ENCODE results near the gene SHISA9. TPM values are rescaled to one million over a fixed set of nuclear protein-coding genes. Genes with fewer than 3 reads are reported as not detected.

The SHISA9 gene
- total and polyA plus RNA-seq, 2 experiments from 2014 or later = 0.83 to 1.3 TPM

- TF ChIP-seq EZH2 (IDR thresholded peaks at IDR 0.05; ENCODE audit: borderline replicate concordance) = no peak
- no peak for TF ChIP-seq CTCF (IDR thresholded peaks at IDR 0.05; ENCODE audit: poor library complexity)
- TF ChIP-seq EZH2phosphoT487 (IDR thresholded peaks at IDR 0.05; ENCODE audit: low read depth, severe bottlenecking, unreplicated experiment) = no peak
- no peaks in the 10 kb centered on the region for H3K9me2 ChIP-seq (replicated peaks; ENCODE audit: insufficient read depth)
- no peak overlapping the region for H3K4me3 ChIP-seq
- H4K20me1 ChIP-seq (ENCODE audit: insufficient read depth, poor library complexity, severe bottlenecking) = no peaks in the 10 kb centered on the region
- no peak overlapping the region for H2AFZ ChIP-seq
- H3K4me2 ChIP-seq = no peak overlapping the region
- WGBS (ENCODE audit: low lambda C conversion rate, missing lambda C conversion rate) = 98% methylated on average over 3 of the region's 3 CpGs
- no peaks in the 10 kb centered on the region for H3K36me3 ChIP-seq (replicated peaks; ENCODE audit: insufficient read depth, low read depth)
- H3K9me3 ChIP-seq (ENCODE audit: low read depth) = no peaks in the 10 kb centered on the region
- DNase-seq (ENCODE audit: low spot score) = no peak
- no peaks in the 10 kb centered on the region for H3K27me3 ChIP-seq
- H3K79me2 ChIP-seq = no peaks in the 10 kb centered on the region
- H3K27ac ChIP-seq = no peak overlapping the region
- H3K4me1 ChIP-seq (ENCODE audit: insufficient read depth) = no peaks in the 10 kb centered on the region
Measured at GRCh38 chr16:13148294-13148693, 246.9 kb downstream of the SHISA9 start.

- 76% methylated on average over 3 of the region's 3 CpGs for WGBS (ENCODE audit: low lambda C conversion rate, missing lambda C conversion rate)
- no peak for DNase-seq (ENCODE audit: low spot score)
Measured at GRCh38 chr16:13148836-13149235, 247.4 kb downstream of the SHISA9 start.

GRCh38 chr16:13150181-13150885 is 248.9 kb downstream of the SHISA9 start:
- H3K79me2 ChIP-seq = no peaks in the 10 kb centered on the region
- H3K9me2 ChIP-seq (replicated peaks; ENCODE audit: insufficient read depth) = no peaks in the 10 kb centered on the region
- no peaks in the 10 kb centered on the region for H3K4me1 ChIP-seq (ENCODE audit: insufficient read depth)
- DNase-seq (ENCODE audit: low spot score) = no peak
- H3K4me2 ChIP-seq = no peak overlapping the region
- no peak overlapping the region for H2AFZ ChIP-seq
- H3K9me3 ChIP-seq (ENCODE audit: low read depth) = no peaks in the 10 kb centered on the region
- H4K20me1 ChIP-seq (ENCODE audit: insufficient read depth, poor library complexity, severe bottlenecking) = no peaks in the 10 kb centered on the region
- no peak overlapping the region for H3K27ac ChIP-seq
- 80% methylated on average over 4 of the region's 4 CpGs for WGBS (ENCODE audit: low lambda C conversion rate, missing lambda C conversion rate)
- H3K4me3 ChIP-seq = no peak overlapping the region
- no peaks in the 10 kb centered on the region for H3K36me3 ChIP-seq (replicated peaks; ENCODE audit: insufficient read depth, low read depth)
- TF ChIP-seq CTCF (IDR thresholded peaks at IDR 0.05; ENCODE audit: poor library complexity) (no peak), EZH2 (IDR thresholded peaks at IDR 0.05; ENCODE audit: borderline replicate concordance) (no peak)
- no peaks in the 10 kb centered on the region for H3K27me3 ChIP-seq

More at GRCh38 chr16:13148836-13149235, 247.4 kb downstream of the SHISA9 start:
- Histone ChIP-seq H3K4me2 (no peak overlapping the region), H3K4me1 (ENCODE audit: insufficient read depth) (no peaks in the 10 kb centered on the region), H3K27me3 (no peaks in the 10 kb centered on the region), H3K4me3 (no peak overlapping the region), H3K79me2 (no peaks in the 10 kb centered on the region), H3K9me2 (replicated peaks; ENCODE audit: insufficient read depth) (no peaks in the 10 kb centered on the region), H4K20me1 (ENCODE audit: insufficient read depth, poor library complexity, severe bottlenecking) (no peaks in the 10 kb centered on the region), H3K36me3 (replicated peaks; ENCODE audit: insufficient read depth, low read depth) (no peaks in the 10 kb centered on the region), H3K27ac (no peak overlapping the region), H3K9me3 (ENCODE audit: low read depth) (no peaks in the 10 kb centered on the region), H2AFZ (no peak overlapping the region)
- no peak for TF ChIP-seq EZH2 (IDR thresholded peaks at IDR 0.05; ENCODE audit: borderline replicate concordance)
- no peak for TF ChIP-seq EZH2phosphoT487 (IDR thresholded peaks at IDR 0.05; ENCODE audit: low read depth, severe bottlenecking, unreplicated experiment)
- TF ChIP-seq CTCF (IDR thresholded peaks at IDR 0.05; ENCODE audit: poor library complexity) = no peak

Measured in hepatocyte (in vitro differentiated cells).